ENCODE results near the gene NMNAT3.

The NMNAT3 gene

GRCh38 chr3:139689122-139689521, 11.3 kb upstream of the NMNAT3 start:
- H3K27ac ChIP-seq (ENCODE audit: insufficient read depth in 1 of 2, low read depth in 1 of 2, low read length in 2 of 2, poor library complexity in 1 of 2, severe bottlenecking in 2 of 2): no peak overlapping the region
- H3K36me3 ChIP-seq (ENCODE audit: control insufficient read depth in 4 of 4, insufficient read depth in 4 of 4, low read length in 3 of 4): no peaks in the 10 kb centered on the region
- peaks cover 0 to 3% (median 0%) of the 10 kb centered on the region in 5 experiments for H3K9me3 ChIP-seq (ENCODE audit: control extremely low read depth in 1 of 5, control insufficient read depth in 4 of 5, insufficient read depth in 2 of 5, low read depth in 1 of 5, low read length in 4 of 5)
- no peak overlapping the region for H3K4me3 ChIP-seq (ENCODE audit: control insufficient read depth in 1 of 7, extremely low read depth in 1 of 7, insufficient read depth in 4 of 7, low read depth in 2 of 7, low read length in 6 of 7)
- WGBS (ENCODE audit: insufficient coverage): 64% methylated on average over 4 of the region's 4 CpGs
- ChIA-PET CTCF (no interaction called here), POLR2A (no interaction called here)
- H3K27me3 ChIP-seq (replicated peaks in 2 of 5; ENCODE audit: control insufficient read depth in 4 of 5, insufficient read depth in 5 of 5, low read length in 4 of 5): peaks cover 0 to 2% (median 0%) of the 10 kb centered on the region in 5 experiments
- no peak for DNase-seq
- no peaks in the 10 kb centered on the region for H3K4me1 ChIP-seq (ENCODE audit: control extremely low read depth in 1 of 4, control insufficient read depth in 4 of 4, insufficient read depth in 4 of 4, low read length in 3 of 4)

- no CpG with 5 or more reads among the region's 1 CpG for WGBS (ENCODE audit: insufficient coverage)
- no peaks in the 10 kb centered on the region for H3K36me3 ChIP-seq (ENCODE audit: control insufficient read depth in 4 of 4, insufficient read depth in 4 of 4, low read length in 3 of 4)
- CTCF ChIA-PET: no interaction called here
These were observed 9.7 kb upstream of the NMNAT3 start for GRCh38 chr3:139687431-139687830.

GRCh38 chr3:139686624-139687023, 8.9 kb upstream of the NMNAT3 start:
- CTCF ChIA-PET: no interaction called here
- 92% methylated on average over 2 of the region's 3 CpGs for WGBS (ENCODE audit: insufficient coverage)

More at GRCh38 chr3:139687431-139687830, 9.7 kb upstream of the NMNAT3 start:
- H3K4me3 ChIP-seq (ENCODE audit: control insufficient read depth in 1 of 7, extremely low read depth in 1 of 7, insufficient read depth in 4 of 7, low read depth in 2 of 7, low read length in 6 of 7): no peak overlapping the region
- no peak for DNase-seq
- H3K9me3 ChIP-seq (ENCODE audit: control extremely low read depth in 1 of 5, control insufficient read depth in 4 of 5, insufficient read depth in 2 of 5, low read depth in 1 of 5, low read length in 4 of 5): peaks cover 0 to 3% (median 0%) of the 10 kb centered on the region in 5 experiments
- no peak overlapping the region for H3K27ac ChIP-seq (ENCODE audit: insufficient read depth in 1 of 2, low read depth in 1 of 2, low read length in 2 of 2, poor library complexity in 1 of 2, severe bottlenecking in 2 of 2)
- H3K27me3 ChIP-seq (replicated peaks in 2 of 5; ENCODE audit: control insufficient read depth in 4 of 5, insufficient read depth in 5 of 5, low read length in 4 of 5): peaks cover 0 to 2% (median 0%) of the 10 kb centered on the region in 5 experiments
- POLR2A ChIA-PET: no interaction called here
- no peaks in the 10 kb centered on the region for H3K4me1 ChIP-seq (ENCODE audit: control extremely low read depth in 1 of 4, control insufficient read depth in 4 of 4, insufficient read depth in 4 of 4, low read length in 3 of 4)

GRCh38 chr3:139686206-139686605, 8.4 kb upstream of the NMNAT3 start:
- WGBS (ENCODE audit: insufficient coverage): 100% methylated on average over 3 of the region's 3 CpGs
- POLR2A ChIA-PET: no interaction called here

More at GRCh38 chr3:139686624-139687023, 8.9 kb upstream of the NMNAT3 start:
- Histone ChIP-seq H3K36me3 (ENCODE audit: control insufficient read depth in 4 of 4, insufficient read depth in 4 of 4, low read length in 3 of 4) (no peaks in the 10 kb centered on the region), H3K27ac (ENCODE audit: insufficient read depth in 1 of 2, low read depth in 1 of 2, low read length in 2 of 2, poor library complexity in 1 of 2, severe bottlenecking in 2 of 2) (no peak overlapping the region), H3K9me3 (ENCODE audit: control extremely low read depth in 1 of 5, control insufficient read depth in 4 of 5, insufficient read depth in 2 of 5, low read depth in 1 of 5, low read length in 4 of 5) (peaks cover 0 to 3% (median 0%) of the 10 kb centered on the region in 5 experiments), H3K4me3 (ENCODE audit: control insufficient read depth in 1 of 7, extremely low read depth in 1 of 7, insufficient read depth in 4 of 7, low read depth in 2 of 7, low read length in 6 of 7) (no peak overlapping the region), H3K27me3 (replicated peaks in 2 of 5; ENCODE audit: control insufficient read depth in 4 of 5, insufficient read depth in 5 of 5, low read length in 4 of 5) (peaks cover 0 to 2% (median 0%) of the 10 kb centered on the region in 5 experiments), H3K4me1 (ENCODE audit: control extremely low read depth in 1 of 4, control insufficient read depth in 4 of 4, insufficient read depth in 4 of 4, low read length in 3 of 4) (no peaks in the 10 kb centered on the region)
- DNase-seq: no peak
- POLR2A ChIA-PET: no interaction called here

GRCh38 chr3:139679220-139679775, 1.5 kb upstream of the NMNAT3 start:
- ChIA-PET CTCF (no interaction called here), POLR2A (no interaction called here)
- H3K27me3 ChIP-seq (replicated peaks in 2 of 5; ENCODE audit: control insufficient read depth in 4 of 5, insufficient read depth in 5 of 5, low read length in 4 of 5): no peaks in the 10 kb centered on the region
- no peak overlapping the region for H3K27ac ChIP-seq (ENCODE audit: insufficient read depth in 1 of 2, low read depth in 1 of 2, low read length in 2 of 2, poor library complexity in 1 of 2, severe bottlenecking in 2 of 2)
- H3K4me3 ChIP-seq (ENCODE audit: control insufficient read depth in 1 of 7, extremely low read depth in 1 of 7, insufficient read depth in 4 of 7, low read depth in 2 of 7, low read length in 6 of 7): no peak overlapping the region
- H3K4me1 ChIP-seq (ENCODE audit: control extremely low read depth in 1 of 4, control insufficient read depth in 4 of 4, insufficient read depth in 4 of 4, low read length in 3 of 4): peaks cover 0 to 19% (median 16%) of the 10 kb centered on the region in 4 experiments
- H3K9me3 ChIP-seq (ENCODE audit: control extremely low read depth in 1 of 5, control insufficient read depth in 4 of 5, insufficient read depth in 2 of 5, low read depth in 1 of 5, low read length in 4 of 5): peaks cover 0 to 1% (median 0%) of the 10 kb centered on the region in 5 experiments
- DNase-seq: peak in 2 of 3 donors; percentile 18 to 28
- 36% methylated on average over 3 of the region's 5 CpGs for WGBS (ENCODE audit: insufficient coverage)
- H3K36me3 ChIP-seq (ENCODE audit: control insufficient read depth in 4 of 4, insufficient read depth in 4 of 4, low read length in 3 of 4): no peaks in the 10 kb centered on the region

More at GRCh38 chr3:139686206-139686605, 8.4 kb upstream of the NMNAT3 start:
- CTCF ChIA-PET: no interaction called here
- Histone ChIP-seq H3K4me3 (ENCODE audit: control insufficient read depth in 1 of 7, extremely low read depth in 1 of 7, insufficient read depth in 4 of 7, low read depth in 2 of 7, low read length in 6 of 7) (no peak overlapping the region), H3K27ac (ENCODE audit: insufficient read depth in 1 of 2, low read depth in 1 of 2, low read length in 2 of 2, poor library complexity in 1 of 2, severe bottlenecking in 2 of 2) (no peak overlapping the region), H3K36me3 (ENCODE audit: control insufficient read depth in 4 of 4, insufficient read depth in 4 of 4, low read length in 3 of 4) (no peaks in the 10 kb centered on the region), H3K9me3 (ENCODE audit: control extremely low read depth in 1 of 5, control insufficient read depth in 4 of 5, insufficient read depth in 2 of 5, low read depth in 1 of 5, low read length in 4 of 5) (peaks cover 0 to 3% (median 0%) of the 10 kb centered on the region in 5 experiments), H3K4me1 (ENCODE audit: control extremely low read depth in 1 of 4, control insufficient read depth in 4 of 4, insufficient read depth in 4 of 4, low read length in 3 of 4) (no peaks in the 10 kb centered on the region), H3K27me3 (replicated peaks in 2 of 5; ENCODE audit: control insufficient read depth in 4 of 5, insufficient read depth in 5 of 5, low read length in 4 of 5) (peaks cover 0 to 2% (median 0%) of the 10 kb centered on the region in 5 experiments)
- no peak for DNase-seq

GRCh38 chr3:139676632-139677387, 962 bp downstream of the NMNAT3 start:
- WGBS (ENCODE audit: insufficient coverage): 30% methylated on average over 9 of the region's 10 CpGs
- peaks cover 0 to 21% (median 16%) of the 10 kb centered on the region in 4 experiments for H3K4me1 ChIP-seq (ENCODE audit: control extremely low read depth in 1 of 4, control insufficient read depth in 4 of 4, insufficient read depth in 4 of 4, low read length in 3 of 4)
- peak overlapping the region; percentile 53 to 87 (median 79) for H3K4me3 ChIP-seq (ENCODE audit: control insufficient read depth in 1 of 7, extremely low read depth in 1 of 7, insufficient read depth in 4 of 7, low read depth in 2 of 7, low read length in 6 of 7)
- no peaks in the 10 kb centered on the region for H3K36me3 ChIP-seq (ENCODE audit: control insufficient read depth in 4 of 4, insufficient read depth in 4 of 4, low read length in 3 of 4)
- POLR2A ChIA-PET: no interaction called here
- H3K27me3 ChIP-seq (replicated peaks in 2 of 5; ENCODE audit: control insufficient read depth in 4 of 5, insufficient read depth in 5 of 5, low read length in 4 of 5): no peaks in the 10 kb centered on the region
- CTCF ChIA-PET: no interaction called here
- H3K9me3 ChIP-seq (ENCODE audit: control extremely low read depth in 1 of 5, control insufficient read depth in 4 of 5, insufficient read depth in 2 of 5, low read depth in 1 of 5, low read length in 4 of 5): no peaks in the 10 kb centered on the region
- peak overlapping the region in 1 of 2 experiments; percentile 45 for H3K27ac ChIP-seq (ENCODE audit: insufficient read depth in 1 of 2, low read depth in 1 of 2, low read length in 2 of 2, poor library complexity in 1 of 2, severe bottlenecking in 2 of 2)
- DNase-seq: peak in 2 of 3 donors; percentile 53 to 63

GRCh38 chr3:139676108-139676507, 1.7 kb downstream of the NMNAT3 start:
- CTCF ChIA-PET: no interaction called here
- H3K27me3 ChIP-seq (replicated peaks in 2 of 5; ENCODE audit: control insufficient read depth in 4 of 5, insufficient read depth in 5 of 5, low read length in 4 of 5): no peaks in the 10 kb centered on the region
- no peak for DNase-seq
- no peak overlapping the region for H3K27ac ChIP-seq (ENCODE audit: insufficient read depth in 1 of 2, low read depth in 1 of 2, low read length in 2 of 2, poor library complexity in 1 of 2, severe bottlenecking in 2 of 2)
- 70% methylated on average over 1 of the region's 1 CpG for WGBS (ENCODE audit: insufficient coverage)
- no peaks in the 10 kb centered on the region for H3K9me3 ChIP-seq (ENCODE audit: control extremely low read depth in 1 of 5, control insufficient read depth in 4 of 5, insufficient read depth in 2 of 5, low read depth in 1 of 5, low read length in 4 of 5)
- peaks cover 0 to 21% (median 16%) of the 10 kb centered on the region in 4 experiments for H3K4me1 ChIP-seq (ENCODE audit: control extremely low read depth in 1 of 4, control insufficient read depth in 4 of 4, insufficient read depth in 4 of 4, low read length in 3 of 4)
- POLR2A ChIA-PET: no interaction called here
- no peaks in the 10 kb centered on the region for H3K36me3 ChIP-seq (ENCODE audit: control insufficient read depth in 4 of 4, insufficient read depth in 4 of 4, low read length in 3 of 4)
- H3K4me3 ChIP-seq (ENCODE audit: control insufficient read depth in 1 of 7, extremely low read depth in 1 of 7, insufficient read depth in 4 of 7, low read depth in 2 of 7, low read length in 6 of 7): peak overlapping the region in 1 of 7 experiments; percentile 34

All from common myeloid progenitor, CD34-positive (primary cell).